ENCODE results near the gene SEMA5A.

The SEMA5A gene

DNA sequence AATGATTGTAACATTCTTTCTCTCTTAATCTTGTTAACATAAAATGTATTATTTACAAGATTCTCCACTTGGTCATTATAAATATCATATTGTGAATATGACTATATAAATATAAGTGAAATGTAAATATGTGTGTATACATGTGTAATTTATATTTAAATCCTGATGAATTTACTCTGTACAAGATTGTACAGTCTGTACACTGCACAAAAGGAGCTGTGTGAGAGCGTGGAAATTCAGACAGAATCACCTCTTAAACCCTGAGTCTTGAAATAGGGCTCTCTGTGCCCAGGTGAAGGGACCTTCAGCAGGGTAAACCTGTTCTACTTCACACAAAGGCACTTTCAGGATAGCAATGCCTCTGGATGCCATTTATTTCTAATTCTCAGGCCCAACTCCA lies 456.0 kb downstream of the SEMA5A start:
- no peak for DNase-seq

DNA sequence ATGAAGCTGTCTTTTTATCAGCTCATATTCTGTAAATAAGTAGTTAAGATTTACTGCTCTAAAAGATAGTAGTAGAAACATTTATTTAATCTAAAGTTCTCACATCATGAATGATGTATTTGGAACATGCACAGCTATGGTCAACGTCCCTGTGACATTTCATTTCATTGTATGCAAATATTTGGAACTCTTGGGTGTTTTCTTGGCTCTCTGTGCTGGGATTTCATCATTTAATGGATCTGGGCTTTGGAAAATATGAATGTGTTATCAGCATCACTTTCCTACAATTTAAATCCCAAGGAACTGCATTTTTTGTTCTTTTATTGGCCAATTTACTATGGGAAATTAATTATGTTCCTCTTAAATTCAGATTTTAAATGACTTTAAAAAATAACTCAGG lies 462.9 kb downstream of the SEMA5A start:
- no peak for DNase-seq

DNA sequence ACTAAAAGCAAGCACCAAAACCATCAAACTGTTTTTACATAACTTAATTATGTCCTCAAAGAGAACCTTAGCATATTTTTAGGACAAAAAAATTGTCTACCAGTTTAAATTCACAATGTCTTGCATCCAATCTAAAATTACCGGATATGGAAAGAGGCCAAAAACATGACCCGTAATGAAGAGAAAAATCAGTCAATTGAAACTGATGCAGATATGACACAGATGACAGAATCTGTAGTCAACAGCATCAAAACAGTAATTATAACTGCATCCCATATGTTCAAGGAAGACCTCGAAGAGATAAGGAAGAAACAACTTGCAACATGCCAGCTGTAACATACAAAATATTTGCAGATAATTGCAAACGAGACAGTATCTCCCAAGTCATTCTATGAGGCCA lies 473.2 kb downstream of the SEMA5A start:
- DNase-seq = no peak

DNA sequence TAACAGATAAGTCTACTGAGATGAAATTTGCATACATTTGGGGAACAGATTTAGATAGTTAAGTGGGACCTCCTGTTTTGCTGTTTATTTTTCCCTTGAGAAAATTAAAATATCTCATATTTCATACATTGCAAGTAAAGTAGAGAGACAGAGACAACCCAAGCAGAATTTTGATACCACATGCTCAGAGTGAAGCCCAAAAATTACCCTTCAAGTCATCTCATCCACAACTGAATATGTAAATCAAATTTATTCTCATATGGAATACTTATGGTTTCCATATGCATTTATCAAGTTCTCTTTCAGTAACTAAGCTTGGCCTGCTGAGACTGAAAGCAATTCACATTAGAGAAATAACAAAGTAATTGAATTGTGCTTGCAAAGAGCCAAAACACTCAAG lies 474.4 kb downstream of the SEMA5A start:
- no peak for DNase-seq

DNA sequence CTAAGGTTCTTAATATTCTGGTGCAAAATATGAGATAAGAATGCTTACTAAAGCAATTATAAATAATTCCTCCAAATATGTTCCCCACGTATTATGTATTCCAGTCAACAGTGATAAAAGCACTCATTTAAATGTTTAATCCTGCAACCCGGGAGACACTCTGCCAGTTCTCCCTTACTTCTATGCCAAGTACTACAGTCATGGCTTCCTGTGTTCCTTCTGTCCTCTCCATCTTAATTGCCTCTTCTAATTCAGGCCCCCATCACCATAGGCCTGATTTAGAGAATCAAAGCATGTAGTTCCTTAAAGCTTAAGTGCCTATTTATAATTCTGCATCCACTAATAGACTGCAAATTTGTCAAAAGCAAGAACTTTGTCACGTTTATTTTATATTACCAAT lies 474.8 kb downstream of the SEMA5A start:
- no peak for DNase-seq

DNA sequence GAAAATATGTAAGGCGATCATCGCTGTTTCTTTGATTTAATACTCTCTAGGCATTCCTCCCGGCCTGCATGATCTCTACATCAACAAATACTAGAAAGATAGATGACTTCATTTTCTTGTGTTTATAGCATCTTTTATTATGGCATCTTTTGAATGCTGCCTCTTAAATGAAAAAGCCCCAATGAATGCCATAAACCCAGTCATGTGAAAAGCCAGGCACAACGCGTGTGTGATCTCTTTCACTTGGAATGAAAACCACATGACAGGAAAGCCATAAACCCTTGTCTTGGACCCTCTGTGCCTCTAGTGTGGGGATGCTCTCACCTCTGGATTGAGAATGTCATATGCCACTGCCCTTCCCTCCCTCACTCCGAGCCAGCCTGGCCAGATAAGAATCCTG lies 476.2 kb downstream of the SEMA5A start:
- DNase-seq = no peak

DNA sequence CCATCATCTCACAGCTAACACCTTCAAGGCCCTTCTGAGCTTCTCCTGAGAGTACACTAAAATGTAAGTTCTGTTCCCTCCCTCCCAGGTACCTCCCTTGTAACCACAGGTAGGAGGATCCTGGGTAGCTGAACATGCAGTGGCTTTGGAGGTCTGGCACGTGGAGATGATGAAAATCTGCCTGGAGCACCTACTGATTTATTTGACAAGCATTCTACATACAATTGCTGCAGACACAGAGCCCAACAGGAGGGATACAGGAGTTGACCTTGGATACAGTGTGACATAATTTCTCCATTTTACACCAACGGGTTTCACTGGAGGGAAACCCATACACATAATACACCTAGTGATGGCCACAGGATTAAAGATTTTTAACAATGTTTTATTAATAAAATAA lies 478.7 kb downstream of the SEMA5A start:
- DNase-seq = no peak

DNA sequence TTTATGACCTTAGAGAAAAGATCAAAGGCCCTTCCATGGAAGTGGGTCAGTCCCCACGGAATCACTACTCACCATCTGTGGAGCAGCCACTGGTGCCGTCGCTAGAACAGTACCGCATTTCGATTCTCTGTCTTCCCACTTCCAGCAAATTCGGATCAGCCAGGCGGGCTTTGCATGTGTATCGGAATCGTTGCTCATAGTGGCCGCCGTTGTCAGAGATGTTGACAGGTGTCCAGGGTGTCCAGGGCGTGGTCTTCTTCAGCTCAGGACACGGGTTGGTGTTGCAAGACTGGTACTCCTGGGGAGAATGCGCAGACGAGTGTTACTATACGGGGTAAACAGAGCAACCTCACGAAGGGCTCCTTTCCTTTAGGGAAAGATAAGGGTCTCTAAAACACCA lies 479.5 kb downstream of the SEMA5A start:
- DNase-seq = no peak

DNA sequence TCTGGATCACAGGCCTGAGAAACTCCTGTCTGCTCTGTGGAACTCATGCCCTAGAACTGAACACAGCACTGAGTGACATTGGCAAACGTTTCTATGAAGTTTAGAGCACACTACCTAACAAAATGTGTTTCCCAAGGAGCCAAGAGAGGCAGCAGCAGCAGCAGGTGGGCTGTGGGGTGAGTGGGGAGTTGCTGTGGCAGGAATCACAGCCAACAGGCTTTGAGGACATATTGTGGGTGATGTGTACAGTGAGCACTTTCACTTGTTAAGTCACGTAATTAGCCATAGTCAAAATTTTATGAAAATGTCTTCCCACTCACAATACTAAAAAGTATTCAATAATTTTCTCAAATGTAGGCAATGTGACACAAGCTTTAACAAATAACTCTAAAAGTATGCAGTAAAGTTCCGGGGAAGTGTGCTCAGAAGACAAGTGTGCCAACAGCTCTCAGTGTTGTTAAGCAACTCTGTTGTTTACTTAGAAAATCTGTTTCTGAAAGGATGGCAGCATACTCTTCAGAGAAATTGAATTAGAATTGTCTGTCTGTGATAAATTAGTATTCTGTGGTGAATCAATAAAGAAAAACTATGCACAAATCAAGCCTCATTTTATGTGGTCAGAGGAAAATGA lies 482.1 kb downstream of the SEMA5A start:
- DNase-seq = no peak

DNA sequence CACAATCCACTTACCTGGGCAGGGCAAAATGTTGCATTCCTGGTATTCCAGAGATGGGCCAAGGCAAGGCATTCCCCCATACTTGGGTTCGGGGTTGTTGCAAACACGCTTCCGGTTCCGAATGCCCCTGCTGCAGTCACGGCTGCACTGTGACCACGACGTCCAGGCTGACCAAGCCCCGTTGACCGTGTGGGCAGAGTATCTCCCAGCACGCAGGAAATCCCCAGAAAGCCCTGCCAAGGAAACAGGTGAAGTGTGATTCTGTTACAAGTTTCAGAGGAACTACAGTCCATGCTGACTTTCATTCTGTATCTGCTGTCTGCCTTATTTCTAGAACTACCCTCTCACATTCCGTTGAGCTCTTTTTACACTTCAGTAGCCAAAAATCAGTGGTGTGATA lies 483.0 kb downstream of the SEMA5A start:
- DNase-seq = no peak

DNA sequence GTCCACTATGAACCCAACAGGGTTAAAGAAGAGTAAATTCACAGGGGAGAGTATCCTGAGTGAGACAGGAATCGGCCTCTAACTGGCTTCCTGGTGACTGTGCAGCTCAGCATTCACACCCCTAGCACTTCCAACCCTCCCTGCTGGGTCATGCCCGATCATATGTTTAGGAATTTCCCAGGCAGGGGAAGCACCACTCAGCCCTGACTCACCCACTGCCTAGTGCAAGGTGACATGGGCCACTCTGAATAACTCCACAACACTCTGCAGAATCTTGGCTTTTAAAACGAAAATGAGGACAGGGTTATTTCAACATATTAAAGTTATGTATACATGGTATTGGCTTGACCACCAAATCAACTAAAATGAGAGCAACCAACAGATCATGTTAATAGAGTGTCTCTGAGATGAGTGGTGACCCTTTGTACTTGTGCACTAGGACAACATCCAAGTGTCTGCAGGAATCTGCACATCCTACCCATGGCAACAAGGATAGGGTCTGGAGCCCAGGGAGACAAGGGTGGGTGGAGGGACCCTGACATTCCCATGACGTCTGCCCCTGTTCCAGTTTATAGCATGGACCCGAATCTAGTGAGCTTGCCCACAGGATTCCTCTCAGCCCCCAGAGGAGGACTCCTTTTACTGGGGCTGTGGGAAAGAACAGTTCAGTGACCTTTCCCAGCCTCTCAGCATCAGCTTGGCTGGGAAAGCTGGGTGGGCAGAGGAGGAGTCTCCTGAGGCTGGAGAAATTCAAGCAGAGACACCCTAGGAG lies 485.8 kb downstream of the SEMA5A start:
- no peak for DNase-seq

DNA sequence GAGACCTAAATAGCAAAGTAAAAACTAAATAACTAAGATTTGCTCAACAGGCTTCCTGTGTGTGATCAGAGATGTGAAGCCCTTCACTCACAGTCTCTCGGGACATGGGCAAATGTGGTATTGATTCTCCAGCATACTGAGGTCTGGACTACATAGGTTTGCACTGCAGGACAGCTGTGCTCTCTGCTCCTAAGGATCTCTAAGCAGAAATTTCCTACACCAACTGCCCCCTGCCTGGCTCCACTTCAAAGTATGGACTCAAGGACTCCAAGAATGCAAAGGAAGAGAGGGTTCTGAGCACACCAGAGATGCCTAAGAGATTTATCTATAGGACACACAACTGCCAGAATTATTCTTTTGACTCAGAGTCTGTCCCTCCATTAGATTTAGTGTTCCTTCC lies 487.2 kb downstream of the SEMA5A start:
- DNase-seq = no peak

DNA sequence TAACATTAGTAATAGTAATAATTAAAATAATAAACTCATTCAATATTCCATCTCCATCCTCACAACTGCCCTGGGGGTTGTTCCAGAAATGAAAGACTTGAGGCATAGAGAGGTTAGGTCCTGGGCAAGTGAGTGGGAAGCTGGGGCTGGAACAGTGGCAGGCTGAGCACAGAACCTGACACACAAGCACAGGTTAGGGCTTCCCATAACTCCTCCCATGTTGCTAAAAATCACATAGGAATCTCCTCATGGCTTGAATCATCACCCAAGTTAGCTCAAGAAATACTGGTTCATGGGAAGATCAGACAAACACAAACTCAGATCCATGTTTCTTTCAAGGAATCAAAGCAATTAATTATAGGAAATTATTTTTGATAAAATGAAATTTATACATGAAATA lies 487.7 kb downstream of the SEMA5A start:
- DNase-seq = no peak

DNA sequence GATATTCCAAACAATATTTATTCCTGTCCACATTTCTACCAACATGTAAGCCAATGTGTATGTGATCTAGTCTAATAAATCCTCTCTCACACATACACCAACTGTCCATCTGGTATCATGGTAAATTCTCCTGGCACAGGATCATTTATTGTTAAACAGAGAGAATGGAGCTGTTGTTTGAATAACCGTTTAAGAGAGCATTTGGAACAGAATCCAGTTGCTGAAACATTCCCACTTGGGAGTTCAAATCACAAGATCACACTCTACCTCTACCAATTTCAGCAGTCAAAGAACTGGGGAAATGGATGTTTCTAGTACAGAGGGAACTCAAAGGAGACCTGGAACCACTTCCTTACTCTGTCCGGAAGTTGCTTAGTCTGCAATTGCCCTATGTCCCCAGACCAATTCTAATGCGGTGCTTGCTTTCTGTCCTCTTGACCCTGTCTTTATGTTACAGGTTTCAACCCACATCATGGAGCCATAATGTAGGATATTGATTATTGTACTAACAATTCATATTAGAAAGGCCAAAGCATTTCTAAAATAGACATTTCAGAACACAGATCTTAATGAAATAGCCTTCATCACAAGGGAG lies 488.4 kb downstream of the SEMA5A start:
- DNase-seq = peak in 1 of 58 donors; percentile 13

DNA sequence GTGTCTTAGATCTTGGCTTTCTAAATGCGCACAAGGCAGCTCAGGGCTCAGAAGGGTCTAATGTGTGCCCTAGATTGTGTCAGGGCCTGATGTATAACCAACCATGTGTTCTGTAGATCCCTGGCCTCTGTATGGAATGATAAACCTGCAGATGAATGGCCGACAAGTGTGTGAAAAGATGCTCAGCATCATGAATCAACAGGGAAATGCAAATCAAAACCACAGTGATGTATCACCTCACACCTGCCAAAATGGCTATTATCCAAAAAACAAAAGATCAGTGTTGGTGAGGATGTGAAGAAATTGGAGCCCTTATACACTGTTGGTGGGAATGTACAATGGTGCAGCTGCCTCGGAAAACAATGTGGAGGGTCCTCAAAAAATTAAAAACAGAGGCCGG lies 489.8 kb downstream of the SEMA5A start:
- no peak for DNase-seq

DNA sequence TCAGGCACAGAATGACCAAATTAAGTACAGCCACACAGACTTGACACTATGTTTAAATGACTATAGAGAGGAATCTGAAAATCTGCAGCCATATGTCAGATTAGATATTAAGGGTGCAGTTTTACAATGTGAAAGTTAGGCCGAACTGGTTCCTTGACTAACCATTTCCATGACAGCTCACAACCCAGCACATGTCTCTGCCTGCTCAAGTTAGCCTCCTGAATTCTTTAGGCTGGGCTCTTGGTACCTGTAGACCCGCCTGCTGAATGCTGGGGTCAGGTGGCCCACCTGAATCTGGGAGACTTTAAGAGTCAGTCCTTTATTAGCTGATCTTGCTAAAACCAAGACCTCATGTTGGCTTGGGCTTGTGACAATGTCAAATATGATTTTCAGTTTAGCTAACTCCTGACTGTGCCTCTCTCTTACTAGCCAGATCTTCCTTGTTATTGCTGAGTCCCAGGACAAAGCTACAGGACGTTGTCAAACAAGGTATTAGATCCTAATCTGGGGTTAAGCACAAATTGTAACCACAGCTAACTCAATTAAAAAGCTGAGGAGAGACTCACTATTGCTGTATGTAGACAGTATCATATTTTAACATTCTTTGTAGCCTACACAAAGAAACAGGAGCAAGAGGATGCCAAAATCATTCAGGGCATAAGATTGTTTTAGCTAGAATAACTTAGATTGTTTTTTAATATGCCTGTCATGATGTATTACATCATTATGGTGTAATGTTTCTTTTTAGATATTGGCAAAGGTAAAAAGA lies 490.9 kb downstream of the SEMA5A start:
- DNase-seq = no peak

DNA sequence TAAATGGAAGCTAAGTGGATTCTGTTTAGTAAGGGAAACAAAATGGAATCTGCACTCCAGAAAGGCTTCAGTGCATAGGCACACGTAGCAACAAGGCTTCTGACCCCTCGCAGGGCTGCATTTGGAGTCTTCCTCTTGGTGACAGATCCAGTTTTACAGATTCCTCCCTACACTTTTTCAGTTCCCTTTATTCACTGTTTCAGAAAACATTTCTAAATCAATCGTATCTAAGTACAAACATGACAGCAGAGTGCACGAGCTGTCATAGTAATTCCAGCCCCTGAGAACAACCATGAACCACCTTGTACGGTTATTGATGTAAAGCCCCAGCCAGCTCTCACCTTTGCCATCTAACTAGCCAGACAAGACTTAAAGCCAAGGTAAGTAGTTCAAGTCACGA lies 491.6 kb downstream of the SEMA5A start:
- DNase-seq = no peak

DNA sequence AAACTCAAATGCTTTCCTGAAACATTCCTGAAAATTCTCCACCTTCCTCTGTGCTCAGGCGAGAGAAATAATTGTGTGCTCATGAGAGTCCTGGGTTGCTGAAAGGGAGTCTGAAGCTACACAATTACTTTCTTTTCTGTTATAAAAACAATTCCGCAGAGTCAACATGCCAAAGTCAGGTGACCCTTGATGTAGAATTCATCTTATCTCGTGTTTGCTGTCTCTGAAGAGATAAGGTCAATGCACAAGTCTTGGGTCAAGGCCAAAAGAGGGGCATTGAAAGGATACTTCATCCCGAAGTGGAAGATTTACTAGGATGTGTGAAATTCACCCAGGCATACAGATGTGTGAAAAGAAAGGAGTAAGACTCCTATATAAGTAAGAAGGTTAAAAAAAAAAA lies 493.5 kb downstream of the SEMA5A start:
- DNase-seq = no peak

DNA sequence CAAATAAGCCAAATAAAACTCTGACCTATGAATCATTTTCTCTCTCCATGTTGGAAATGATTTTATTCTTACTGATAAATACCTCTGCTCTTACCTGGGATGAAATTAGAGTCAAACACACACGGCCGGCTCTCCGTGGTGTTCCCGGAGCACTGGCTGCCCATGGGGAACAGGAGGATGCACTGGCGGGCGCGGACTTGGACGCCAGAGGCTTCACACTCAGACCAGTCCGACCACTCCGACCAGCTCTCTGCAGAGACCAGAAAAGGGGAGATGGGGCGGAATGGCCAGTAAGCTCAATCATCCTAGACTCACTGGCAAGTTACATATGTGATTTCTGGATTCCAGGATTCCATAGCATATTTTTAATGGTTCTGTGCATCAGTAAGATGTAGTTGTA lies 494.1 kb downstream of the SEMA5A start:
- DNase-seq = no peak

DNA sequence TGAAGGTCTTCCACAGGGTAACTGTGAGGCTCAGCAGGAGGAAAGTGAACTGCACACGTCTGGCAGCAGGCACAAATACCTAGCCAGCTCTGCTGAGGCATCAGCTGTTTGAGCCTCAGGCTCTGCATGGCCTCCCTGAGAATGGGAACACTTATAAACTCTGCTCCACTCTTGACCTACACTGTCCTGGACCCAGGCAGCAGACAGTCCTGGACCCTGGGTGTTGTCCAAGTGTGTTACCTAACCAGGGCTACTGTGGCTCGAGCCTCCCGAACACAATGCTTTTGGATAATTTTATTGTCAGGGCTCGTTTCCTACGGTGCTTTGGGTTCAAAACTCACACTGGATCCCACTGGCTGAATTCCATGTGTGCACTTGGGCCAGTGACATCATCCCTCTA lies 497.9 kb downstream of the SEMA5A start:
- DNase-seq = no peak

DNA sequence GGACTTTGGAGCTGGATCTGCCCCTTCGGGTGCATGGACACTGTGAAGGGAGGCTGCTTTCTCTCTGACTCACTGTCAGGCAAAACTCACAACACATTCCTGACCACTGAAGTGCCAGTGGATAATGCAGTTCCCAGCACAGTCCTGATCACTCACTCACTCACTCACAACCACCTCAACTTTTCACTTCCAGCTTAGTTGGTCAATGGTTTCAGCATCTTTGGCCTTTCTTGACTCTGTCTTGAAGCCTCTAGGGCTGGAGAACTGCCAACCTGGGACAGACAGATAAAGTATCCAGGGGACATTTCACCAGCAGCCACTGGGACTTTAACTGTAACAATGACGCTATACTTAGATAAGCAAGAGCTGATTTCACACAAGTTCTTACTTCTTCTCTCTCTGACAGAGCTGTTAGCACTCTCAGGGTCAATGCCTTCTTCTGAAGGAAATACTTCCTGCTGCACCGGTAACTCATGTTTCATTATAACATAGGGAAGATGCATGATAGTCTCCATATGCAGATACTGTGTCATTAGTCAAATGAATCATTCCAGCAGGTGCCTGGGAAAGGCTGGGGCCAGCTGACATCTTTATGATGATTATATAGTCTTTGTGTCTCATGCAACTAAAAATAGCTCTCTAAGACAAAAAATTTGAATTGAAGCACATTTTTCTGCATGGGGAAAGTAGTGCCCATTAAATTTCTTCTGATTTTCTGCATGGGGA lies 499.0 kb downstream of the SEMA5A start:
- peak in 2 of 58 donors; percentile 2 to 17 for DNase-seq

DNA sequence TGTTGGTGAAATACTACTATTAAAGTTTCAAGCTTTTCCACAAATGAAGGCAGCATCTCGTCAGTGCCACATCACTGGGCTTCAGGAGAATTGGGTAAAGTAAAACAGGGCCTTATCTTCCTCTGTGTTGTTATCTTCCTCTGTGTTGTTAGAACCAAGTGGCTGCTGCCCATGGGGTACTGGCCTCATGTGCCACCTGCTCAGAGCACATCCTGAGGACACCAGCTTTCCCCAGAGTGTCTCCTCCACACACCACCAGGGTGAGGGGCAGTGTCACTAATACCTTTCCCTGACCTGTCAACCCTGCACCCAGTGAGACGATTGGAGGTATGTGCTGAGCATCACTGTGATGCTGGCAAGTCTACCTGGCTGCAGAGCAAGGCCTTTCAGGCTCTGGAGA lies 499.9 kb downstream of the SEMA5A start:
- no peak for DNase-seq
